ENCODE data around the gene ERC2.

ERC2 gene

DNA sequence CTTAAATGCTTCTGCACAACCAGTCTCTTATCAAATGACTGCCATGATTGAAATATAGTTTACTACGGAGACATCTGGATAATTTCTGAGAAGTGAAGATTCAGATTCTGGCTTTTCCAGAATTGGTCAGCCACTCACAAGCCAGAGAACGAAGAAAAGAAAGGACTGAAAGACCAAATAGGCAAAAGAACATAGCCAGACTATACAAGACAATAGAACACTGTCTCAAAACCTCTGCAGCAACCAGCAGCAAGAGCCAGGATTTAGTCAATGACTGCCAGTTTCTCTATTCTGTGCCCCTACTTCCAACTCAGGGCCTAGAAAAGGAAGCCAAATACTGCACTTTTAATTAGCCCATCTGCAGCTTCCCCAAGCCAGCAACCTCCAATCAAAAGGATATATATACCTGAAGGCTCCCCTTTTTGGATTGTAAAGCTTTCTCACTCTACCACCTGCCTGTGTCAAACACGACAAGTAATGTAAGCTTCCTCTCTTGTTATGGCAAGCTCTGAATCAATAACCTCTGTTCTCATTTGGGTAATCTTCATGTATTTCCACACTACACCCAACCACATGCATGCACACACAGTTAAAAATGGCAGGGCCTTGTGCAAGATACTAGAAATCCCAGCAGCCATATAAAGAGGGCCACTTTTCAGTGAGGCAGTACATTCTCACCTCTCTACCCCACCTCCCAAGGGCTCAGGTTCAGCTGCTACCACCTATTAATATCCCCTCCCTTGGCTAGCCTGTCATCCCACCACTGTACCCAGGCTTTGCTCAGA, 97.1 kb downstream of the ERC2 start:
- CTCF ChIA-PET = no interaction called here
- no peaks in the 10 kb centered on the region for H3K4me1 ChIP-seq (ENCODE audit: control insufficient read depth, insufficient read depth, low read length)

DNA sequence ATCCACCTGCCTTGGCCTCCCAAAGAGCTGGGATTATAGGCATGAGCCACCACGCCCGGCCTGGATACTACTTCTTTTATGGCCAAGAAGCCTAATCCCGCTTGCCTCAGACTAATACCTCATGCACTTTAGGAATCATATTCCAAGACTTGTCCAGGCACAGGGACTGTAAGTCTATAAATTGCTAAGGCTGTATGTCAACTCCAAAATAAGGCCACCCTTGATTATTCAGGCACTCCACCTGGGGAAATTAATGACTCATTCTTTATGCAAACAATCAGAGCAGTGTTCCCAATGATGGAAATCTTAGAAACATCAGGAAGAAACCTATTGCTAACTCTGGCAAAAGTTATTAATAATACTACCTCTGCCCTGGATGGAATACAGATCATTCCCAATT, 98.4 kb downstream of the ERC2 start:
- no peak overlapping the region for H3K4me3 ChIP-seq (ENCODE audit: low read depth, low read length)
- CTCF ChIA-PET = no interaction called here
- no peaks in the 10 kb centered on the region for H3K36me3 ChIP-seq (ENCODE audit: control insufficient read depth in 2 of 2, insufficient read depth in 1 of 2, low read length in 2 of 2)
- no peak for TF ChIP-seq ZNF366 (tag by site-specific recombination; conservative IDR thresholded peaks at IDR 0.05)
- no peak overlapping the region for H3K27ac ChIP-seq (ENCODE audit: extremely low read depth, low read depth, low read length)
- H3K4me1 ChIP-seq (ENCODE audit: control insufficient read depth, insufficient read depth, low read length) = no peaks in the 10 kb centered on the region
- no peaks in the 10 kb centered on the region for H3K9me3 ChIP-seq (ENCODE audit: control insufficient read depth, insufficient read depth, low read depth, low read length)
- POLR2A ChIA-PET = no interaction called here

More for the DNA sequence above, 97.1 kb downstream of the ERC2 start:
- no peaks in the 10 kb centered on the region for H3K36me3 ChIP-seq (ENCODE audit: control insufficient read depth in 2 of 2, insufficient read depth in 1 of 2, low read length in 2 of 2)
- H3K4me3 ChIP-seq (ENCODE audit: low read depth, low read length) = no peak overlapping the region
- H3K9me3 ChIP-seq (ENCODE audit: control insufficient read depth, insufficient read depth, low read depth, low read length) = no peaks in the 10 kb centered on the region
- POLR2A ChIA-PET = no interaction called here
- TF ChIP-seq ZNF335 (tag by site-specific recombination; conservative IDR thresholded peaks at IDR 0.05) (no peak), ZNF549 (tag by site-specific recombination; IDR thresholded peaks at IDR 0.05) (no peak), ZNF555 (tag by site-specific recombination; conservative IDR thresholded peaks at IDR 0.05) (no peak), ZNF768 (tag by site-specific recombination; IDR thresholded peaks at IDR 0.05) (no peak), ZNF621 (tag by site-specific recombination; IDR thresholded peaks at IDR 0.05) (no peak), YY2 (tag by site-specific recombination; IDR thresholded peaks at IDR 0.05) (no peak), ZNF10 (tag by site-specific recombination; IDR thresholded peaks at IDR 0.05) (no peak), GLI2 (tag by site-specific recombination; IDR thresholded peaks at IDR 0.05; ENCODE audit: borderline replicate concordance, low read depth) (no peak), ZNF394 (tag by site-specific recombination; IDR thresholded peaks at IDR 0.05; ENCODE audit: borderline replicate concordance) (no peak), ZNF600 (tag by site-specific recombination; IDR thresholded peaks at IDR 0.05) (no peak), ZNF37A (tag by site-specific recombination; IDR thresholded peaks at IDR 0.05) (no peak), KLF7 (tag by site-specific recombination; IDR thresholded peaks at IDR 0.05; ENCODE audit: borderline replicate concordance) (no peak), IKZF3 (tag by site-specific recombination; IDR thresholded peaks at IDR 0.05) (no peak), ZNF239 (tag by site-specific recombination; IDR thresholded peaks at IDR 0.05) (no peak), ZNF654 (tag by site-specific recombination; IDR thresholded peaks at IDR 0.05; ENCODE audit: low read depth) (no peak), ZBTB8A (tag by site-specific recombination; IDR thresholded peaks at IDR 0.05) (no peak)
- TF ChIP-seq, protein P1, sequence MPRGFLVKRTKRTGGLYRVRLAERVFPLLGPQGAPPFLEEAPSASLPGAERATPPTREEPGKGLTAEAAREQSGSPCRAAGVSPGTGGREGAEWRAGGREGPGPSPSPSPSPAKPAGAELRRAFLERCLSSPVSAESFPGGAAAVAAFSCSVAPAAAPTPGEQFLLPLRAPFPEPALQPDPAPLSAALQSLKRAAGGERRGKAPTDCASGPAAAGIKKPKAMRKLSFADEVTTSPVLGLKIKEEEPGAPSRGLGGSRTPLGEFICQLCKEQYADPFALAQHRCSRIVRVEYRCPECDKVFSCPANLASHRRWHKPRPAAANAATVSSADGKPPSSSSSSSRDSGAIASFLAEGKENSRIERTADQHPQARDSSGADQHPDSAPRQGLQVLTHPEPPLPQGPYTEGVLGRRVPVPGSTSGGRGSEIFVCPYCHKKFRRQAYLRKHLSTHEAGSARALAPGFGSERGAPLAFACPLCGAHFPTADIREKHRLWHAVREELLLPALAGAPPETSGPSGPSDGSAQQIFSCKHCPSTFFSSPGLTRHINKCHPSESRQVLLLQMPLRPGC (tag by site-specific recombination; IDR thresholded peaks at IDR 0.05) = no peak
- TF ChIP-seq, protein P2, sequence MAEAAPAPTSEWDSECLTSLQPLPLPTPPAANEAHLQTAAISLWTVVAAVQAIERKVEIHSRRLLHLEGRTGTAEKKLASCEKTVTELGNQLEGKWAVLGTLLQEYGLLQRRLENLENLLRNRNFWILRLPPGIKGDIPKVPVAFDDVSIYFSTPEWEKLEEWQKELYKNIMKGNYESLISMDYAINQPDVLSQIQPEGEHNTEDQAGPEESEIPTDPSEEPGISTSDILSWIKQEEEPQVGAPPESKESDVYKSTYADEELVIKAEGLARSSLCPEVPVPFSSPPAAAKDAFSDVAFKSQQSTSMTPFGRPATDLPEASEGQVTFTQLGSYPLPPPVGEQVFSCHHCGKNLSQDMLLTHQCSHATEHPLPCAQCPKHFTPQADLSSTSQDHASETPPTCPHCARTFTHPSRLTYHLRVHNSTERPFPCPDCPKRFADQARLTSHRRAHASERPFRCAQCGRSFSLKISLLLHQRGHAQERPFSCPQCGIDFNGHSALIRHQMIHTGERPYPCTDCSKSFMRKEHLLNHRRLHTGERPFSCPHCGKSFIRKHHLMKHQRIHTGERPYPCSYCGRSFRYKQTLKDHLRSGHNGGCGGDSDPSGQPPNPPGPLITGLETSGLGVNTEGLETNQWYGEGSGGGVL (tag by site-specific recombination; IDR thresholded peaks at IDR 0.05) = no peak
- TF ChIP-seq, protein P3, sequence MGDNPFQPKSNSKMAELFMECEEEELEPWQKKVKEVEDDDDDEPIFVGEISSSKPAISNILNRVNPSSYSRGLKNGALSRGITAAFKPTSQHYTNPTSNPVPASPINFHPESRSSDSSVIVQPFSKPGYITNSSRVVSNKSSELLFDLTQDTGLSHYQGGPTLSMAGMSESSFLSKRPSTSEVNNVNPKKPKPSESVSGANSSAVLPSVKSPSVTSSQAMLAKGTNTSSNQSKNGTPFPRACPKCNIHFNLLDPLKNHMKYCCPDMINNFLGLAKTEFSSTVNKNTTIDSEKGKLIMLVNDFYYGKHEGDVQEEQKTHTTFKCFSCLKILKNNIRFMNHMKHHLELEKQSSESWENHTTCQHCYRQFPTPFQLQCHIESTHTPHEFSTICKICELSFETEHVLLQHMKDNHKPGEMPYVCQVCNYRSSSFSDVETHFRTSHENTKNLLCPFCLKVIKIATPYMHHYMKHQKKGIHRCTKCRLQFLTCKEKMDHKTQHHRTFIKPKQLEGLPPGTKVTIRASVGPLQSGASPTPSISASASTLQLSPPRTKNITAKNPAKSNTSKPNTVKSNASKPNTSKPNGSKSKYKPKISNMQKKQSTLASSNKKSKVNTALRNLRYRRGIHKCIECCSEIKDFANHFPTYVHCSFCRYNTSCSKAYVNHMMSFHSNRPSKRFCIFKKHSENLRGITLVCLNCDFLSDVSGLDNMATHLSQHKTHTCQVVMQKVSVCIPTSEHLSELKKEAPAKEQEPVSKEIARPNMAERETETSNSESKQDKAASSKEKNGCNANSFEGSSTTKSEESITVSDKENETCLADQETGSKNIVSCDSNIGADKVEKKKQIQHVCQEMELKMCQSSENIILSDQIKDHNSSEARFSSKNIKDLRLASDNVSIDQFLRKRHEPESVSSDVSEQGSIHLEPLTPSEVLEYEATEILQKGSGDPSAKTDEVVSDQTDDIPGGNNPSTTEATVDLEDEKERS (tag by site-specific recombination; IDR thresholded peaks at IDR 0.05) = no peak
- TF ChIP-seq, protein P4, sequence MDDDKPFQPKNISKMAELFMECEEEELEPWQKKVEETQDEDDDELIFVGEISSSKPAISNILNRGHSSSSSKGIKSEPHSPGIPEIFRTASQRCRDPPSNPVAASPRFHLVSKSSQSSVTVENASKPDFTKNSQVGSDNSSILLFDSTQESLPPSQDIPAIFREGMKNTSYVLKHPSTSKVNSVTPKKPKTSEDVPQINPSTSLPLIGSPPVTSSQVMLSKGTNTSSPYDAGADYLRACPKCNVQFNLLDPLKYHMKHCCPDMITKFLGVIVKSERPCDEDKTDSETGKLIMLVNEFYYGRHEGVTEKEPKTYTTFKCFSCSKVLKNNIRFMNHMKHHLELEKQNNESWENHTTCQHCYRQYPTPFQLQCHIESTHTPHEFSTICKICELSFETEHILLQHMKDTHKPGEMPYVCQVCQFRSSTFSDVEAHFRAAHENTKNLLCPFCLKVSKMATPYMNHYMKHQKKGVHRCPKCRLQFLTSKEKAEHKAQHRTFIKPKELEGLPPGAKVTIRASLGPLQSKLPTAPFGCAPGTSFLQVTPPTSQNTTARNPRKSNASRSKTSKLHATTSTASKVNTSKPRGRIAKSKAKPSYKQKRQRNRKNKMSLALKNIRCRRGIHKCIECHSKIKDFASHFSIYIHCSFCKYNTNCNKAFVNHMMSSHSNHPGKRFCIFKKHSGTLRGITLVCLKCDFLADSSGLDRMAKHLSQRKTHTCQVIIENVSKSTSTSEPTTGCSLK (tag by site-specific recombination; IDR thresholded peaks at IDR 0.05) = no peak
- no peak overlapping the region for H3K27ac ChIP-seq (ENCODE audit: extremely low read depth, low read depth, low read length)

All from HEK293 (cell line).